GM18868 (cell line): Measurements from ENCODE around the gene GRM4.
"Not testable (repeated sequence)": the region's sequence is repeated elsewhere in the genome, so short reads cannot be mapped to it uniquely, and the experiment has no call there.

Experiments
- ATAC-seq: cut with Tn5 transposase; IDR thresholded peaks from one replicate; pipeline ENCODE4 v1.9.1; 2021; ENCODE audit warnings: mild to moderate bottlenecking, moderate library complexity; ENCODE audit not compliant: unreplicated experiment

The GRM4 gene

DNA sequence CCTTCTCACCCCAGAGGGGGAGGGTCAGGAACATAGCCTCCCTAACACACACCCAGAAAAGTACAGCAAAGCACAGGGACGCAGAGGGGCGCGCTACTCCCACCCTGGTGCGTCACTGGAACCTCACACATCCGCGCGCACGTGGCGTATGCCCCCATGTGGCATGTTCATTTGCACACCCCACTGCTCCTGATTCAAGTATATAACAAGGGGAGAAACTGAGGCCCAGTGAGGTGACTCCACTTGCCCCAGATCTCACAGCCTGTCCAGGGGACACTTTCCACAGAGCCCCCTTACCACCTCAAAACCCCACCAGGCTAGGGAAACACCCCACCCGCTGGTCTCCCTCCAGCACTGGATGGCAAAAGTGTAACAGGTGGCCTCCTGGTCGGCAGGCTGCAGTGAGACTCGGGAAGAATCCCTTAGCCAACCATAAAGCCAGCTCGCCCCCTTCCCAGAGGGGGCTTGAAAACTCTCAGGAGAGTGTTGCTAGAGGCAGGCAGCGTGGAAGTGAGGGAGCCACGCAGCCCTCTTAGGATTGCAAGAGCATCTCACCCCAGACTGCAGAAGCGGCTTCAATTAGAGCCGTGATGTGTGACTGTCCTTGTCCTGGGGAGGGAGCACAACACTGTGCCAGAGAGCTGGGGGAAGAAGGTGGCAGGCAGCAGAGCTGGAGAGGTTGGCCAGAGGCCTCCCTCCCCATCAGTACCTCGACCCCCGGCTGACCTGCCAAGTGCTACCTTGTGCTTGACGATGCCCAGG, at the start of gene GRM4:
TSS of gene GRM4 (minus strand) at position 67 of the 762 bp plus-strand sequence. CDS start 12,591 bp downstream, outside the sequence.
- ATAC-seq = no peak

- no peak for ATAC-seq
Observed at GRCh38 chr6:34194772-34195171, 48.9 kb upstream of the GRM4 start.

DNA sequence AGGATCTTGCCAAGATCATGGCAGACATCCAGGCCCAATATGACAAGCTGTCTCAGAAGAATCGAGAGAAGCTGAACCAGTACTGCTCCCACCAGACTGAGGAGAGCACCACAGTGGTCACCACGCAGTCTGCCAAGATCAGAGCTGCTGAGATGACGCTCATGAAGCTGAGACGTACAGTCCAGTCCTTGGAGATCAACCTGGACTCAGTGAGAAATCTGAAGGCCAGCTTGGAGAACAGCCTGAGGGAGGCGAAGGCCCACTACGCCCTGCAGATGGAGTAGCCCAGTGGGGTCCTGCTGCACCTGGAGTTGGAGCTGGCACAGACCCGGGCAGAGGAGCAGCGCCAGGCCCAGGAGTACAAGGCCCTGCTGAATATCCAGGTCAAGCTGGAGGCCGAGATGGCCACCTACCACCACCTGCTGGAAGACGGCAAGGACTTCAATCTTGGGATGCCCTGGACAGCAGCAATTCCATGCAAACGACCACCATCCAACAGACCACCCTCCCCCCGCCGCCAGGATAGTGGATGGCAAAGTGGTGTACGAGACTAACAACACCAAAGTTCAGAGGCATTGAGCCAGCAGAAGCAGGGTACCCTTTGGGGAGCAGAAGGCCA, 44.7 kb upstream of the GRM4 start:
- no peak for ATAC-seq

DNA sequence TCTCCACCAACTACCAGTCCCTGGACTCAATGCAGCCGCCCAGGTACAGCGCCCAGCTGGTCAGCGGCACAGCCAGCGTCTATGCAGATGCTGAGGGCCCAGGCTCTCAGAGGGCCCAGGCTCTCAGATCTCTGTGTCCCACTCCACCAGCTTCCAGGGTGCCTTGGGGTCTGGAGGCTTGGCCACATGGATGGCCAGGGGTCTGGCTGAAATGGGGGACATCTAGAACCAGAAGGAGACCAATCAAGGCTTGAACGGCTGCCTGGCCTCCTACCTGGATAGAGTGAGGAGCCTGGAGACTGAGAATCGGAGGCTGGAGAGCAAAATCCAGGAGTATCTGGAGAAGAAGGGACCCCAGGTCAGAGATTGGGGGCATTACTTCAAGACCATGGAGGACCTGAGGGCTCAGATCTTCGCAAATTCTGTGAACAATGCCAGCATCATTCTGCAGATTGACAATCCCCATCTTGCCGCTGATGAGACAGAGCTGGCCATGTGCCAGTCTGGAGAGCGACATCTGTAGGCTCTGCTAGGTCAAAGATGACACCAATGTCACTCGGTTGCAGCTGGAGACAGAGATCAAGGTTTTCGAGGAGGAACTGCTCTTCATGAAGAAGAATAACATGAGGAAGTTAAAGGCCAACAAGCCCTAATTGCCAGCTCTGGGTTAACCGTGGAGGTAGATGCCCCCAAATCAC, 44.1 kb upstream of the GRM4 start:
- no peak for ATAC-seq

- not testable (repeated sequence) for ATAC-seq
Observed at GRCh38 chr6:34184726-34185125, 38.8 kb upstream of the GRM4 start.

- ATAC-seq = no peak
Observed at GRCh38 chr6:34182751-34183531, 37.1 kb upstream of the GRM4 start.

DNA sequence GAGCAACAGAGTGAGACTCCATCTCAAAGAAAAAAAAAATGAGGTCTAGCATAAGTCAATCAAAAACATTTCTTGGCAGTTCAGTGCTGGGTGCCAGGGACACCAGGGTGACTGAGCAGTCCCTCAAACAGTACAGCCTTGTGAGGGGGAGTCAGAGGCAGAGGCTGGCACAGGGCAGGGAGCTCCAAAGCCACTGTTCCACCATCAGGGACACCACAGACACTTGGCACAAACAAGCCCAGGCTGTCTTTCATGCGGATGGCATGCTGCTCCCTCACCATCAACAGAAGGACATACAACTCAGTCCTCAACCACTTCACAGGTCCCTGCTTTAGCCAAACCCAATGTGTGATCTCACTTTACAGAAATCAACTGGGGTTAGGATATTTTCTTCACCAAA, 36.0 kb upstream of the GRM4 start:
- ATAC-seq = no peak

- no peak for ATAC-seq
Observed at GRCh38 chr6:34179106-34179720, 33.3 kb upstream of the GRM4 start.

DNA sequence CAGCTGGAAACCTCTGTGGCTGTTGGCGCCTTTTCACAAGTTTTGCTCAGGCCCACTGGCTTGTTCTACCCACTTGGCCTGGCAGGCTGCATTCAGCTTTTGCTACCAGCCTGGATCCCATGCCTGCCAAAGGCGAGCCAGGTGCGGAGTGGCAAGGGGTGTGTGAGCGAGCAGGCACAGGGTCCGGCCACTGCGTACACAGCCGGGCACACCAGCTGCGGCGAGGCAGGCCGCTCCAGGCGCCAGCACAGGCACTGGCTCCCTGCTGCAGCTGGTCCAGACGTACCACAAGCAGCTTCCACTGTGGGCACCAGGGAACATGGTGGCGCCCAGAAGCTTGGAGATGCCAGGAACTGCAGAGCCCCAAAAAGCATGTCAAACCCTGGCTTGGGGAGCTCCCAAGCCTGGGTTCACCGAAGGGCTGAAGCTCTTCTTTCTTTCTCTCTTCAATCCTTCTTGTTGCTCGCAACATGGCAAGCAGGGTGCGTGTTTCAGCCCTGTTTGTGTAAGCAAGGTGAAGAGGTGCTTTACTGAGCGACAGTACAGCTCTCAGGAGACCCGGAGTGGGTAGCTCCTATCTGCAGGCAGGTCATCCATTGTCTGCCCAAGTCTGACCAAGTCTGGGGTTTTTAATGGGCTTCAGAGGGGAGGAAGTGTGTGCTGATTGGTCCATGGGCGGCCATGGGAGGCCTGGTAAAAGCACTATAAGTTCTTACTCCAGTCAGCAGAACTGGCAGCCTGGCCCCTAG, 32.6 kb upstream of the GRM4 start:
- no peak for ATAC-seq

DNA sequence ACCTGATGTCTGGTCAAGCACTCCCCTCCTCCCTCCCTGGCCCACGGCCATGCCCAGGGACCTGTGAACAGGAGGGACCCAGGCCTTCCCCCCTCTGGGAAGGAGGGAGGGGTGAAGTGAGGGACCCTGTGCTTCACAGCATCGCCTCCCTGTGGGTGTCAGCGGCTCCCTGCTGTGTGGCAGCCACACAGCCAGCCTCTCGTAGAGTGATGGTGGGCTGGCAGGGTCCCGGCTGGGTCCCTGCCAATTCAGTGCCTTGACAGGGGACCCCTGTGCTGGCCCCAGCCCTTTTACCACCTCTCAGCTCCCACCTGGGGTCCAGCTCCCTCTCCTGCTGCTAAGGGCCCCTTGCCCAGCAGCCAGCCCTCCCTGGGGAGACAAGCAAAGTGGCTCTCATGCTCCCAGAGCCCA, 31.3 kb upstream of the GRM4 start:
- no peak for ATAC-seq

DNA sequence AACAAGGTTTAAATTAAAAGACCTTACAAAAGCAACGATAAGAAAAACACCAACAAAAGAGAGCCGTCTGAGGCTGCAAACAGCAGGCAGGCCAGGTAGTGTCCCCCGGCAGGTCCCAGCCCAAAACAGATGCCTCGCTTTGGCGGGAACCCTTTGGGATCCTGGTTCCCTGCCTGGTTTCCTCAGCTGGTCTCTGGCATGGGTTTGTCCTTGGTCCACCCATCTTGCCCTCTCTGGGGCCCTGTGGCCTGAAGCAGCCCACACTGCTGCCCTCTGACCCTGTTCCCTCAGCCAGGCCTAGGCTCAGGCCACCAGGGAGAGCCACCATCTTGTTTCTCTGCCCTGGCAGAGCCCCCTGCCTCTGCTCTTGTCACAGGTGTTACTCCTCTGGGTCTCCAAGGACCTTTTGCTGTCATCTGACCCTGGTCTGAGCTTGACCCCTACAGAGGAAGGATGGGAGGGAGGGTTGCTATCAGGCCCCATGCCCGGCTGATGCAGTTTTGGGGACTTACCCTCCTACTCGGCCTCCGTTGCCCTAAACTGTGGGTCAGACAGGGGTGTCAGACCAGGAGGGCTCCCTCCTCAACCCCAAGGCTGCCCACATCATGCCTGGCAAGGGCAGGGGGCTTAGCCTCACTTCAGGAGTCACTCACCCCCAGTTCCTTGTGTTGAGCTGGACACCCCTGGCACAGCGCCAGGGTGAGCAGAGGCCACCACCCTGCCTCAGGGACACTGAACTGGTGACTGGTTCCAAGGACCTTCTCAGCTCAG, 30.6 kb upstream of the GRM4 start:
- no peak for ATAC-seq

DNA sequence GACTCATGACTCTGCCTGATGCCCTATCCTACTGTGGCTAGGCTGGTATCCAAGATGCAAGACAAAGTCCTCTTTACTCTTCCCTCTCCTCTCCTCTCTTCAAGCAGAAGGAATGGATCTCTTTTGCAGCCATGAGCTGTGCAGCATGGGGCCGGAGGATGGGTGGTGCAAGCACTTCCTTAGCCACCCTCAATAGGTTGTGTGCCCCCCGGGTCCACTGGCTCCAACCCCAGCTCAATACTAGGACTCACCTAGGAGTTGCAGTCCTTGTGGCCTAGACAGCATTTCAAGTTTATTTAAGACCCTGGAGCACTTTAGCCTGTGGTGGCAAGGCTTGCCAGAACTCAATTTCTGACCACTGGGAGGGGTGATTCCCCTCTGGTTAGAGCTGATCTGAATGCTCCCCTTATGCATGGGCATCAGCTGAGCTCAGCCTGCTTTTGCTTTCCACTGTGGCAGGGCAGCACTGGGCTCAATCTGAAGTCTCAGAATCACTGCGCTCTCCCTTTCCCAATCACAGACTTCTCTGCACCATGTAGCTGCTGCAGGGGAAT, 29.0 kb upstream of the GRM4 start:
- no peak for ATAC-seq

GRCh38 chr6:34172961-34173775, 27.3 kb upstream of the GRM4 start:
- no peak for ATAC-seq

DNA sequence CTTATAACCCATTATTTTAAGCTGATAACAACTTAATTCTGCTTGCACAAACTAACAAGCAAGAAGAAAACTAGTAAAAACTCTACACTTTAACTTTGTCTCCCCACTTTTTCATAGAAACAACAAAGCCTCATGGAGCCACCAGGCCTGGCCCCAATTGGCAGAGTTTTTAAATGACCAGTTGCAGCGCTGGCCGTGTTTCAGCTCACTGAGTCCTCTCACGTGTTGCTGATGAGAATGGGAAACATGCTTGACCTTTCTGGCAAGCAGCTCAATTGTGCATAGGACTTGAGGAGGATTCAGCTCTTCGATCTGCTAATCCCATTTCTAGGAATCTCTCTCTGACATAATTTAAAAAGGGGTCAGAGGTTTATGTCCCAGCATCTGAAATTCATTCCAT, 24.5 kb upstream of the GRM4 start:
- ATAC-seq = no peak

DNA sequence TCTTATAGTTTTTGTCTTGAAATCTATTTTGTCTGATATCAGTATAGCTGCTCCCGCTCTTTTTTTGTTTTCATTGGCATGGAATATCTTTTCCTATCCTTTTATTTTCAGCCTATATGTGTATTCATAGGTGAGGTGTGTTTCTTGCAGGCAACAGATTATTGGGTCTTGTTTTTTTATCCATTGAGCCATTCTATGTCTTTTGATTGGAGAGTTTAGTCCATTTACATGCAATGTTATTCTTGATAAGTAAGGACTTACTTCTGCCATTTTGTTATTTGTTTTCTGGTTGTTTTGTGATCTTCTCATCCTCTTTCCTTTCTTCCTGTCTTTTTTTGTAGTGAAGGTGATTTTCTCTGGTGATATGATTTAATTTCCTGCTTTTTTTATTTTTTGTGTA, 24.0 kb upstream of the GRM4 start:
- ATAC-seq = no peak

DNA sequence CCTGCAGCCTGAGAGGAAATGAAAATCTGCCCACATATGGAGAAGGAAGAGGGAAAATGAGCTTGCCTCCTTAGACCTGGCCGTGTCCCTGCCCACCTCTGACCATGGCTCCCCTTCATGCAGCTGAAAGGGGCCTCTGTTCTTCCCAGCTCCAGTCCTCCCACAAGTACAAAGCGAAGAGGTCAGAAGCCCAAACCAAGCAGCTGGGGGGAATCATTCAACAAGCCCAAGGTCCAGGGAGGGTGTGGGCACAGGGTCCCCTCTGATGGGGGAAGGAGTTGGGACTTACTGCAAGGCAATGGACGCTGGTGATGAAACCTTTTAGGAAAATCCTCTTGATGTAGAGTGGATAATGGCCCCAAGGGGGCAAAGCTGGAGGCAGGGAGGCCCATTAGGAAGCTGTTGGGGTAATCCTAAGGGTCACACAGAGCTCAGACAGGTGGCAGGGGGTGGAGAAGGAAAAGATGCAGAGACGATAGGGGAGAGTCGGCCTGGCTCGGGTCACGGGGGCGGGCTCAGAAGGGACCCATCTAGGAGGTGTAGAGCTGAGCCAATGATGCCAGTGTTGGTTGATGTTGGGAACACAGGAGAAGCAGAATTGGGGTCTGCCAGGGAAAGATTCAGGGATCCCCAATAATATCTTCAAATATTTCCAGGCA, 16.1 kb upstream of the GRM4 start:
- no peak for ATAC-seq

GRCh38 chr6:34159844-34160243, 14.0 kb upstream of the GRM4 start:
- ATAC-seq = no peak

DNA sequence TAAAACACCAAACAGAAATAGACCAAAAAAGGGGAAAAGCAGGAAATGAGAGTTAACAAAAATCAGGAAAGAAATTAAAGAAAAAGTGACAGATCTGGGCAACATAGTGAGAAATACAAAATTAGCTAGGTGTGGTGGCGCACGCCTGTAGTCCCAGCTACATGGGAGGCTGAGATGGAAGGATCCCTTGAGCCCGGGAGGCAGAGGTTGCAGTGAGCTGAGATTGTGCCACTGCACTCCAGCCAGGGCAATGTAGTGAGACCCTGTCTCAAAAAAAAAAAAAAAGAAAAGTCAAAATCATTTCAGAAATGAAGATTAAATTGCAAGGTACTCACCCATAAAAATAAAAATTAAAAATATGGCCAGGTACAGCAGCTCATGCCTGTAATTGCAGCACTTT, 13.0 kb upstream of the GRM4 start:
- ATAC-seq = no peak
